ENCODE measurements around the gene METTL13.

GRCh38 chr1:171835891-171836290 lies 54.4 kb downstream of the METTL13 start:
- TF ChIP-seq CTCF (conservative IDR thresholded peaks at IDR 0.05; ENCODE audit: low read depth, low read length) (no peak), EZH2 (IDR thresholded peaks at IDR 0.05; ENCODE audit: borderline replicate concordance, low read depth, low read length, poor library complexity, severe bottlenecking) (no peak)

All from A673 (cell line).